HS-5 (cell line): Measurements from ENCODE around the gene TUBB8B.
"Not testable (repeated sequence)": the region's sequence is repeated elsewhere in the genome, so short reads cannot be mapped to it uniquely, and the experiment has no call there.

Source experiments
- DNase-seq: peaks from one replicate; pipeline ENCODE4 v3.0.0-alpha.2; 2012; ENCODE audit warnings: low read depth

TUBB8B gene

DNA sequence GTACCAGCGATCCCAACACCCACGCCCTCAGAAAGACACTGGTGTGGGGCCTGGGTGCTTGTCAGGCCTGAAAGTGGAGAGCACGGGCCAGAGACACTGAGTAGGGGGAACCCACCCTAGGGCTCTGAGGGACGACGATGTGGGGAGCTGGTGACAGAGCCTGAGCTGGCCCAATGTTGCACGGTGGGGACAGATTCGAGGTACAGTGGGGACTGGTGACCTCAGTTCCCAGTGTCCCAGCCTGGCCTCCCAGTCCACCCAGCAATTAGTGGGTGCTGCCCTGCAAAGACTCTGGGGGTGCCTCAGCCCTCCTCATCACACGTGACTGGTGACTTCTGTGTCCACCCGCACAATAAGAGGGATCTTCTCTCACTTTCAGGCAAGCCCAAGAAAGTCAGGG lies 36.6 kb downstream of the TUBB8B start:
- DNase-seq, result not testable (repeated sequence)

DNA sequence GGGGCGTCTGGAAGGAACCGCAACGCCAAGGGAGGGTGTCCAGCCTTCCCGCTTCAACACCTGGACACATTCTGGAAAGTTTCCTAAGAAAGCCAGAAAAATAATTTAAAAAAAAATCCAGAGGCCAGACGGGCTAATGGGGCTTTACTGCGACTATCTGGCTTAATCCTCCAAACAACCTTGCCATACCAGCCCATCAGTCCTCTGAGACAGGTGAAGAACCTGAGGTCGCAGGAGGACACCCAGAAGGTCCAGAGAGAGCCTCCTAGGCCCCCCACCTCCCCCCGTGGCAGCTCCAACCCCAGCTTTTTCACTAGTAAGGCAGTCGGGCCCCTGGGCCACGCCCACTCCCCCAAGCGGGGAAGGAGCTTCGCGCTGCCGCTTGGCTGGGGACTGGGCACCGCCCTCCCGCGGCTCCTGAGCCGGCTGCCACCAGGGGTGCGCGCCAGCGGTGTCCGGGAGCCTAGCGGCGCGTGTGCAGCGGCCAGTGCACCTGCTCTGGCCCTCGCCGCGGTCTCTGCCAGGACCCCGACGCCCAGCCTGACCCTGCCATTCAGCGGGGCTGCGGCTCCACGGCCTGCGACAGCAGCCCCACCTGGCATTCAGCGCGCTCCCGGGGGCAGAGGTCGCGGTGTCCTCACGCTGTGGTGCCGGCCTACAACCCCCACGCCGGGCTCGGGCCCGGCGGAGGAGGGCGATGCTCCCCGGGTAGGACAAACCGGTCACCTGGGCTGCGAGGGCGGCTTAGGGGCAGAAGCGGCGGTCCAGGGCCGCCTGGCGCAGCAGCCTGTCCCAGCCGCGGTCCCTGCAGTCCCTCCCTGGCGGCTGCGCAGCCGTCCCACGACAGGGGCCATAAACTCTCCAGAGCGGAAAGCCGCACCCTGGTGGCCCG lies 37.8 kb downstream of the TUBB8B start:
- not testable (repeated sequence) for DNase-seq

DNA sequence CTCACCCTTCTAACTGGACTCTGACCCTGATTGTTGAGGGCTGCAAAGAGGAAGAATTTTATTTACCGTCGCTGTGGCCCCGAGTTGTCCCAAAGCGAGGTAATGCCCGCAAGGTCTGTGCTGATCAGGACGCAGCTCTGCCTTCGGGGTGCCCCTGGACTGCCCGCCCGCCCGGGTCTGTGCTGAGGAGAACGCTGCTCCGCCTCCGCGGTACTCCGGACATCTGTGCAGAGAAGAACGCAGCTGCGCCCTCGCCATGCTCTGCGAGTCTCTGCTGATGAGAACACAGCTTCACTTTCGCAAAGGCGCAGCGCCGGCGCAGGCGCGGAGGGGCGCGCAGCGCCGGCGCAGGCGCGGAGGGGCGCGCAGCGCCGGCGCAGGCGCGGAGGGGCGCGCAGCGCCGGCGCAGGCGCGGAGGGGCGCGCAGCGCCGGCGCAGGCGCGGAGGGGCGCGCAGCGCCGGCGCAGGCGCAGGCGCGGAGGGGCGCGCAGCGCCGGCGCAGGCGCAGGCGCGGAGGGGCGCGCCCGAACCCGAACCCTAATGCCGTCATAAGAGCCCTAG lies 38.7 kb downstream of the TUBB8B start:
- not testable (repeated sequence) for DNase-seq

DNA sequence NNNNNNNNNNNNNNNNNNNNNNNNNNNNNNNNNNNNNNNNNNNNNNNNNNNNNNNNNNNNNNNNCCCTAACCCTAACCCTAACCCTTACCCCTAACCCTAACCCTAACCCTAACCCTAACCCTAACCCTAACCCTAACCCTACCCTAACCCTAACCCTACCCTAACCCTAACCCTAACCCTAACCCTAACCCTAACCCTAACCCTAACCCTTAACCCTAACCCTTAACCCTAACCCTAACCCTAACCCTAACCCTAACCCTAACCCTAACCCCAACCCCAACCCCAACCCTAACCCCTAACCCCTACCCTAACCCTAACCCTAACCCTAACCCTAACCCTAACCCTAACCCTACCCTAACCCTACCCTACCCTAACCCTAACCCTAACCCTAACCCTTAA lies 39.5 kb downstream of the TUBB8B start:
- DNase-seq, result not testable (repeated sequence)
